ENCODE measurements around the gene ELOF1. TPM values are rescaled to one million over a fixed set of nuclear protein-coding genes. Genes with fewer than 3 reads are reported as not detected.

Gene ELOF1
- total RNA-seq, 1 experiment from 2014 or later = 65.5 TPM

GRCh38 chr19:11513946-11514345, 45.1 kb downstream of the ELOF1 start:
- no peaks in the 10 kb centered on the region for H3K4me1 ChIP-seq (replicated peaks; ENCODE audit: insufficient read depth)
- no peaks in the 10 kb centered on the region for H4K20me1 ChIP-seq (ENCODE audit: insufficient read depth)
- H3K4me2 ChIP-seq = no peak overlapping the region
- H2AFZ ChIP-seq = no peak overlapping the region
- TF ChIP-seq CTCF (conservative IDR thresholded peaks at IDR 0.05) = no peak
- no peak for TF ChIP-seq EZH2 (IDR thresholded peaks at IDR 0.05; ENCODE audit: low read depth)
- H3K79me2 ChIP-seq (ENCODE audit: low read depth) = no peaks in the 10 kb centered on the region
- H3K4me3 ChIP-seq = no peak overlapping the region
- no peaks in the 10 kb centered on the region for H3K9me3 ChIP-seq (ENCODE audit: insufficient read depth, low read depth)
- H3K9me2 ChIP-seq (ENCODE audit: insufficient read depth) = no peaks in the 10 kb centered on the region
- intact Hi-C loops (cut with micrococcal nuclease; ENCODE audit: unreplicated experiment) = no loop called here
- peaks cover 3% of the 10 kb centered on the region; the same call in 1 of the 2 replicates for H3F3A ChIP-seq (ENCODE audit: insufficient read depth, low read depth)
- ChIA-PET POLR2A (ENCODE audit: unreplicated experiment) (no interaction called here), CTCF (interaction anchor here (0.6 kb wide), 1 partner anchor 15 kb away, joined by 4 read pairs; the partner anchor contains the start of gene ECSIT)
- H3K27ac ChIP-seq = no peak overlapping the region
- no peak for DNase-seq
- H3K36me3 ChIP-seq (ENCODE audit: low read depth) = no peaks in the 10 kb centered on the region
- no TSS peak for BruUV-seq (replicated peaks)
- no peaks in the 10 kb centered on the region for H3K27me3 ChIP-seq (ENCODE audit: insufficient read depth, low read depth)

- TF ChIP-seq CTCF (conservative IDR thresholded peaks at IDR 0.05) = no peak
- Histone ChIP-seq H4K20me1 (ENCODE audit: insufficient read depth) (no peaks in the 10 kb centered on the region), H3K79me2 (ENCODE audit: low read depth) (no peaks in the 10 kb centered on the region), H3K27me3 (ENCODE audit: insufficient read depth, low read depth) (no peaks in the 10 kb centered on the region), H3K4me3 (no peak overlapping the region), H3K9me2 (ENCODE audit: insufficient read depth) (no peaks in the 10 kb centered on the region), H3K9me3 (ENCODE audit: insufficient read depth, low read depth) (no peaks in the 10 kb centered on the region), H3K36me3 (ENCODE audit: low read depth) (no peaks in the 10 kb centered on the region), H3K4me1 (replicated peaks; ENCODE audit: insufficient read depth) (0 out of 2 replicates have a peak, but pooled peaks cover 4% of the 10 kb centered on the region), H3K27ac (no peak overlapping the region), H3K4me2 (no peak overlapping the region), H3F3A (ENCODE audit: insufficient read depth, low read depth) (no peaks in the 10 kb centered on the region), H2AFZ (no peak overlapping the region)
- BruUV-seq (replicated peaks) = no TSS peak
- CTCF ChIA-PET = no interaction called here
- intact Hi-C loops (cut with micrococcal nuclease; ENCODE audit: unreplicated experiment) = no loop called here
- POLR2A ChIA-PET (ENCODE audit: unreplicated experiment) = no interaction called here
- DNase-seq = no peak
Measured at GRCh38 chr19:11510444-11510843, 48.6 kb downstream of the ELOF1 start.

- BruUV-seq (replicated peaks) = no TSS peak
- no peak for DNase-seq
- H3K4me3 ChIP-seq = no peak overlapping the region
- H3F3A ChIP-seq (ENCODE audit: insufficient read depth, low read depth) = peaks cover 8% of the 10 kb centered on the region; the same call in 1 of the 2 replicates
- peaks cover 11% of the 10 kb centered on the region; the same call in 1 of the 2 replicates for H3K79me2 ChIP-seq (ENCODE audit: low read depth)
- H3K27me3 ChIP-seq (ENCODE audit: insufficient read depth, low read depth) = no peaks in the 10 kb centered on the region
- no peaks in the 10 kb centered on the region for H3K9me3 ChIP-seq (ENCODE audit: insufficient read depth, low read depth)
- ChIA-PET POLR2A (ENCODE audit: unreplicated experiment) (no interaction called here), CTCF (no interaction called here)
- no peaks in the 10 kb centered on the region for H4K20me1 ChIP-seq (ENCODE audit: insufficient read depth)
- TF ChIP-seq CTCF (conservative IDR thresholded peaks at IDR 0.05) (no peak), EZH2 (IDR thresholded peaks at IDR 0.05; ENCODE audit: low read depth) (no peak)
- no peaks in the 10 kb centered on the region for H3K9me2 ChIP-seq (ENCODE audit: insufficient read depth)
- peaks cover 11% of the 10 kb centered on the region for H3K4me1 ChIP-seq (replicated peaks; ENCODE audit: insufficient read depth)
- no peaks in the 10 kb centered on the region for H3K36me3 ChIP-seq (ENCODE audit: low read depth)
- H2AFZ ChIP-seq = no peak overlapping the region
- H3K4me2 ChIP-seq = no peak overlapping the region
- H3K27ac ChIP-seq = no peak overlapping the region
- intact Hi-C loops (cut with micrococcal nuclease; ENCODE audit: unreplicated experiment) = loop anchor here (5.0 kb wide), 1 partner anchor 135 kb away; no protein-coding TSS in a partner anchor
Measured at GRCh38 chr19:11507370-11508078, 51.5 kb downstream of the ELOF1 start.
